IMR-90 (cell line): Measurements from ENCODE around the gene NCCRP1. TPM values are rescaled to one million over a fixed set of nuclear protein-coding genes. Genes with fewer than 3 reads are reported as not detected.
A peak's percentile ranks its signal among the peaks of the same experiment; 100 is the strongest.

Source experiments
- ATAC-seq: fragments of 200-7000 bp; cut with Tn5 transposase; 2 replicates; pipeline ENCODE4 v1.9.1; 2020; ENCODE audit warnings: low read depth, mild to moderate bottlenecking, moderate library complexity
- BruUV-seq: library from RNA; stranded (reverse); fragments of 400-500 nt; replicated peaks from 2 replicates; lab custom pipeline; 2021; lab: Mats Ljungman, UMichigan
- CTCF ChIA-PET: fragments of 300-600 bp; formaldehyde crosslinking; extraction: SDS; loops from one replicate; lab custom pipeline; 2021; ENCODE audit warnings: antibody characterized with exemption; lab: Yijun Ruan, JAX
- POLR2A ChIA-PET: fragments of 300-600 bp; sonication (Branson Sonifier 250); formaldehyde crosslinking; loops from one replicate; lab custom pipeline; 2022; ENCODE audit warnings: antibody characterized with exemption; ENCODE audit not compliant: unreplicated experiment; lab: Charles Lee
- DNase-seq: peaks from one replicate; pipeline ENCODE4 v3.0.0; 2013
- H2AFZ ChIP-seq: replicated peaks from 2 replicates; pipeline ENCODE3; 2013; ENCODE audit warnings: low read length, mild to moderate bottlenecking; ENCODE audit not compliant: poor library complexity
- H2AK5ac ChIP-seq: 2 replicates; pipeline ENCODE4 v1.6.1; 2013; ENCODE audit warnings: low read depth, low read length, inconsistent platforms
- H2AK9ac ChIP-seq: replicated peaks from 2 replicates; pipeline ENCODE3; 2013; ENCODE audit warnings: mild to moderate bottlenecking, low read depth, low read length, moderate library complexity; ENCODE audit not compliant: poor library complexity
- H2BK120ac ChIP-seq: 2 replicates; pipeline ENCODE4 v1.6.1; 2013; ENCODE audit warnings: low read depth, low read length, inconsistent platforms
- H2BK15ac ChIP-seq: 3 replicates; pipeline ENCODE4 v1.6.1; 2013; ENCODE audit warnings: low read depth, low read length, inconsistent platforms
- H2BK20ac ChIP-seq: 2 replicates; pipeline ENCODE4 v1.6.1; 2013; ENCODE audit warnings: low read depth, mild to moderate bottlenecking, inconsistent platforms, low read length, moderate library complexity
- H2BK5ac ChIP-seq: 2 replicates; pipeline ENCODE4 v1.6.1; 2013; ENCODE audit warnings: mild to moderate bottlenecking, low read depth, low read length, inconsistent platforms; ENCODE audit not compliant: poor library complexity, severe bottlenecking
- H3K14ac ChIP-seq: replicated peaks from 2 replicates; pipeline ENCODE4 v1.6.1; 2013; ENCODE audit warnings: low read depth, low read length, inconsistent platforms
- H3K18ac ChIP-seq: 2 replicates; pipeline ENCODE4 v1.6.1; 2013; ENCODE audit warnings: low read depth, low read length, control low read depth
- H3K23ac ChIP-seq: 2 replicates; pipeline ENCODE4 v1.6.1; 2013; ENCODE audit warnings: low read depth, low read length, inconsistent platforms
- H3K27ac ChIP-seq: 2 replicates; pipeline ENCODE4 v1.5.1; 2013; ENCODE audit warnings: mild to moderate bottlenecking, control low read depth, low read length; ENCODE audit not compliant: insufficient read depth
- H3K27me3 ChIP-seq: 2 replicates; pipeline ENCODE4 v1.6.1; 2013; ENCODE audit warnings: low read length; ENCODE audit not compliant: control insufficient read depth, insufficient read depth
- H3K36me3 ChIP-seq: 2 replicates; pipeline ENCODE4 v1.6.1; 2013; ENCODE audit warnings: low read length, mixed read lengths; ENCODE audit not compliant: control insufficient read depth, insufficient read depth
- H3K4ac ChIP-seq: 2 replicates; pipeline ENCODE4 v1.6.1; 2013; ENCODE audit warnings: low read depth, low read length, inconsistent platforms
- H3K4me1 ChIP-seq: 2 replicates; pipeline ENCODE4 v1.6.1; 2013; ENCODE audit warnings: low read length, mixed read lengths; ENCODE audit not compliant: control insufficient read depth, insufficient read depth
- H3K4me2 ChIP-seq: 2 replicates; pipeline ENCODE4 v1.6.1; 2013; ENCODE audit warnings: low read depth, mild to moderate bottlenecking, control low read depth, low read length, moderate library complexity
- H3K4me3 ChIP-seq: 2 replicates; pipeline ENCODE4 v1.5.1; 2013; ENCODE audit warnings: low read depth, mild to moderate bottlenecking, control low read depth, low read length, moderate library complexity; ENCODE audit not compliant: insufficient read depth
- H3K56ac ChIP-seq: 2 replicates; pipeline ENCODE4 v1.6.1; 2013; ENCODE audit warnings: low read length, inconsistent platforms; ENCODE audit not compliant: insufficient read depth; ENCODE audit errors: extremely low read depth
- H3K79me1 ChIP-seq, 2 experiments: 2 replicates each; pipeline ENCODE4 v1.6.1; 2013; ENCODE audit warnings: low read length in 2 of 2, inconsistent platforms in 1 of 2, low read depth in 1 of 2
- H3K9ac ChIP-seq: 2 replicates; pipeline ENCODE4 v1.6.1; 2013; ENCODE audit warnings: low read depth, low read length, control low read depth
- H3K9me1 ChIP-seq: 2 replicates; pipeline ENCODE4 v1.6.1; 2013; ENCODE audit warnings: low read length, inconsistent platforms; ENCODE audit not compliant: insufficient read depth
- H3K9me3 ChIP-seq: 2 replicates; pipeline ENCODE4 v1.6.1; 2013; ENCODE audit warnings: low read length; ENCODE audit not compliant: control insufficient read depth, insufficient read depth
- H4K20me1 ChIP-seq: 2 replicates; pipeline ENCODE4 v1.6.1; 2013; ENCODE audit warnings: low read length, inconsistent platforms; ENCODE audit not compliant: insufficient read depth
- H4K5ac ChIP-seq: 2 replicates; pipeline ENCODE4 v1.6.1; 2013; ENCODE audit warnings: mild to moderate bottlenecking, low read depth, low read length, control low read depth
- H4K8ac ChIP-seq, 2 experiments: 2 replicates each; pipeline ENCODE4 v1.6.1; 2013; ENCODE audit warnings: low read depth in 2 of 2, low read length in 2 of 2, control low read depth in 1 of 2, inconsistent platforms in 1 of 2
- H4K91ac ChIP-seq: 2 replicates; pipeline ENCODE4 v1.6.1; 2013; ENCODE audit warnings: low read depth, low read length, inconsistent platforms; ENCODE audit not compliant: insufficient read depth
- BHLHE40 ChIP-seq: fragments of 150-350 bp; IDR thresholded peaks from 2 replicates; pipeline ENCODE4 v1.6.1; 2016; ENCODE audit warnings: mild to moderate bottlenecking, low read depth, low read length
- CEBPB ChIP-seq: IDR thresholded peaks from 2 replicates; pipeline ENCODE4 v1.6.1; 2012; ENCODE audit warnings: low read depth, low read length, improper control_type of control experiment
- CHD1 ChIP-seq: IDR thresholded peaks from 2 replicates; pipeline ENCODE4 v1.6.1; 2012; ENCODE audit warnings: low read depth, low read length, improper control_type of control experiment
- FOS ChIP-seq: fragments of 150-350 bp; IDR thresholded peaks from 2 replicates; pipeline ENCODE4 v1.6.1; 2016; ENCODE audit warnings: low read depth, low read length
- MAFK ChIP-seq: IDR thresholded peaks from 2 replicates; pipeline ENCODE4 v1.6.1; 2012; ENCODE audit warnings: low read depth, low read length, improper control_type of control experiment
- MAZ ChIP-seq: IDR thresholded peaks from 2 replicates; pipeline ENCODE4 v1.6.1; 2012; ENCODE audit warnings: low read depth, mild to moderate bottlenecking, low read length, improper control_type of control experiment, moderate library complexity, borderline replicate concordance
- MXI1 ChIP-seq: IDR thresholded peaks from 2 replicates; pipeline ENCODE4 v1.6.1; 2012; ENCODE audit warnings: low read depth, mild to moderate bottlenecking, low read length, moderate library complexity, borderline replicate concordance
- NFE2L2 ChIP-seq: fragments of 150-350 bp; IDR thresholded peaks from 2 replicates; pipeline ENCODE4 v1.6.1; 2016; ENCODE audit warnings: low read depth, mild to moderate bottlenecking, low read length
- POLR2A ChIP-seq: IDR thresholded peaks from 2 replicates; pipeline ENCODE4 v1.6.1; 2012; ENCODE audit warnings: mild to moderate bottlenecking, low read depth, low read length
- RAD21 ChIP-seq: IDR thresholded peaks from 2 replicates; pipeline ENCODE4 v1.6.1; 2012; ENCODE audit warnings: low read length, improper control_type of control experiment
- RCOR1 ChIP-seq: IDR thresholded peaks from 2 replicates; pipeline ENCODE4 v1.6.1; 2012; ENCODE audit warnings: mild to moderate bottlenecking, low read length, improper control_type of control experiment; ENCODE audit not compliant: insufficient replicate concordance
- RFX5 ChIP-seq: IDR thresholded peaks from 2 replicates; pipeline ENCODE4 v1.8.0; 2012; ENCODE audit warnings: low read depth, mild to moderate bottlenecking, low read length, moderate library complexity
- SMC3 ChIP-seq: fragments of 150-350 bp; IDR thresholded peaks from 2 replicates; pipeline ENCODE4 v1.6.1; 2016; ENCODE audit warnings: low read depth, mild to moderate bottlenecking, antibody characterized with exemption, low read length, moderate library complexity
- WGBS, 2 experiments: methylation state at CpG; one replicate each; pipeline versions ENCODE4 v1.1.5 to v1.1.7; 2013; ENCODE audit warnings: missing lambda C conversion rate in 2 of 2; ENCODE audit not compliant: insufficient read length in 1 of 2; ENCODE audit errors: extremely low coverage in 2 of 2; 5-methylcytosine and 5-hydroxymethylcytosine counted together
- dilution Hi-C: fragments of 300-500 bp; cut with HindIII; formaldehyde crosslinking; loops from one replicate; pipeline ENCODE4 v1.14.3; 2018; ENCODE audit warnings: low sequenced_read_pairs; ENCODE audit not compliant: unreplicated experiment
- in situ Hi-C: fragments of 300-500 bp; cut with MboI; formaldehyde crosslinking; loops from 3 replicates; pipeline ENCODE4 v1.14.3; 2019; ENCODE audit warnings: low sequenced_read_pairs, inconsistent platforms, mixed read lengths
- intact Hi-C: fragments of 100-400 bp; cut with micrococcal nuclease; formaldehyde crosslinking; loops from 2 replicates; pipeline ENCODE4 v1.10.0; 2022
- polyA plus RNA-seq, 3 experiments: library from polyadenylated mRNA; depleted of rRNA; stranded (reverse); fragments of >200 nt; gene quantifications; 2 replicates each; pipeline ENCODE4 v1.2.3, GENCODE V29; 2012; ENCODE audit warnings: low replicate concordance in 1 of 3
- total RNA-seq: library from RNA; depleted of rRNA; stranded (reverse); fragments of >200 nt; gene quantifications from 2 replicates; pipeline ENCODE4 v1.2.3, GENCODE V29; 2012
- TF ChIP-seq, protein P1 (sequence below): fragments of 150-350 bp; IDR thresholded peaks from 2 replicates; pipeline ENCODE4 v1.6.1; 2016; ENCODE audit warnings: low read depth, mild to moderate bottlenecking, low read length, moderate library complexity, borderline replicate concordance
- TF ChIP-seq, protein P2 (sequence below): fragments of 150-350 bp; IDR thresholded peaks from 2 replicates; pipeline ENCODE4 v1.6.1; 2017; ENCODE audit warnings: mild to moderate bottlenecking, antibody characterized with exemption, low read length, low read depth
- TF ChIP-seq, protein P3 (sequence below): conservative IDR thresholded peaks from 2 replicates; pipeline ENCODE4 v1.5.1; 2012; ENCODE audit warnings: mild to moderate bottlenecking, low read depth, low read length, improper control_type of control experiment

Gene NCCRP1
- total and polyA plus RNA-seq, 2 of the 4 experiments (the other 2 are of a cell fraction), result not detected

DNA sequence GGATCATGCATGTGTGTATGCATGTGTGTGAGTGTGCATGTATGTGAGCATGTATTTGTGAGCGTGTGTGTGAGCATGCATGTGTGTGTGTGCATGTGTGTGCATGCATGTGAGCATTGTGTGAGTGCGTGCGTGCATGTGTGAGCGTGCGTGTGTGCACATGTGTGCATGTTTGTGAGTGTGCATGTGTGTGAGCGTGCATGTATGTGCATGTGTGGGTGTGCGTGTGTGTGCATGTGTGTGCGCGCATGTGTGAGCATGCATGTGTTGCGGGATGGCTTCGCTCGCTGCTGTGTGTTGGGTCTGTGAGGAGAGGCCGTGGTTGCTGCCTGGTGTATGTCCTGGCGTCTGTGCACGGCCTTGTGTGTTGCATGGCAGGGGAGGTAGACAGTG is 38.8 kb upstream of the NCCRP1 start:
- H3K27ac ChIP-seq, result no peak overlapping the region
- in situ Hi-C loops, result no loop called here
- no peak overlapping the region for H2AFZ ChIP-seq
- no peak for DNase-seq
- H3K36me3 ChIP-seq, result no peaks in the 10 kb centered on the region
- no TSS peak for BruUV-seq
- H4K91ac ChIP-seq, result no peak overlapping the region
- no peak overlapping the region for H3K9ac ChIP-seq
- no peak for ATAC-seq
- ChIA-PET POLR2A (no interaction called here), CTCF (no interaction called here)
- no peak overlapping the region for H3K4me3 ChIP-seq
- H3K4me2 ChIP-seq, result 0 out of 2 replicates have a peak overlapping the region, but pooled peaks have one; percentile 6
- no peak overlapping the region for H4K5ac ChIP-seq
- 0 out of 2 replicates have a peak overlapping the region, but pooled peaks have one; percentile 5 for H3K23ac ChIP-seq
- no peaks in the 10 kb centered on the region for H3K27me3 ChIP-seq
- H2BK15ac ChIP-seq, result no peak overlapping the region
- dilution Hi-C loops, result no loop called here
- no peak overlapping the region for H2BK20ac ChIP-seq
- H3K18ac ChIP-seq, result no peak overlapping the region
- H4K20me1 ChIP-seq, result peaks cover 55% of the 10 kb centered on the region
- H3K56ac ChIP-seq, result no peak overlapping the region
- H3K9me1 ChIP-seq, result peaks cover 30% of the 10 kb centered on the region
- no peak for TF ChIP-seq RAD21
- TF ChIP-seq, protein P1, sequence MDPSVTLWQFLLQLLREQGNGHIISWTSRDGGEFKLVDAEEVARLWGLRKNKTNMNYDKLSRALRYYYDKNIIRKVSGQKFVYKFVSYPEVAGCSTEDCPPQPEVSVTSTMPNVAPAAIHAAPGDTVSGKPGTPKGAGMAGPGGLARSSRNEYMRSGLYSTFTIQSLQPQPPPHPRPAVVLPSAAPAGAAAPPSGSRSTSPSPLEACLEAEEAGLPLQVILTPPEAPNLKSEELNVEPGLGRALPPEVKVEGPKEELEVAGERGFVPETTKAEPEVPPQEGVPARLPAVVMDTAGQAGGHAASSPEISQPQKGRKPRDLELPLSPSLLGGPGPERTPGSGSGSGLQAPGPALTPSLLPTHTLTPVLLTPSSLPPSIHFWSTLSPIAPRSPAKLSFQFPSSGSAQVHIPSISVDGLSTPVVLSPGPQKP, result no peak
- no peak for TF ChIP-seq CEBPB
- TF ChIP-seq, protein P2, sequence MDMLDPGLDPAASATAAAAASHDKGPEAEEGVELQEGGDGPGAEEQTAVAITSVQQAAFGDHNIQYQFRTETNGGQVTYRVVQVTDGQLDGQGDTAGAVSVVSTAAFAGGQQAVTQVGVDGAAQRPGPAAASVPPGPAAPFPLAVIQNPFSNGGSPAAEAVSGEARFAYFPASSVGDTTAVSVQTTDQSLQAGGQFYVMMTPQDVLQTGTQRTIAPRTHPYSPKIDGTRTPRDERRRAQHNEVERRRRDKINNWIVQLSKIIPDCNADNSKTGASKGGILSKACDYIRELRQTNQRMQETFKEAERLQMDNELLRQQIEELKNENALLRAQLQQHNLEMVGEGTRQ, result no peak
- no peak for TF ChIP-seq SMC3
- no peak for TF ChIP-seq RCOR1
- TF ChIP-seq RFX5, result no peak
- no peak for TF ChIP-seq MXI1
- TF ChIP-seq FOS, result no peak
- no peak for TF ChIP-seq POLR2A
- no peak for TF ChIP-seq BHLHE40
- TF ChIP-seq, protein P3, sequence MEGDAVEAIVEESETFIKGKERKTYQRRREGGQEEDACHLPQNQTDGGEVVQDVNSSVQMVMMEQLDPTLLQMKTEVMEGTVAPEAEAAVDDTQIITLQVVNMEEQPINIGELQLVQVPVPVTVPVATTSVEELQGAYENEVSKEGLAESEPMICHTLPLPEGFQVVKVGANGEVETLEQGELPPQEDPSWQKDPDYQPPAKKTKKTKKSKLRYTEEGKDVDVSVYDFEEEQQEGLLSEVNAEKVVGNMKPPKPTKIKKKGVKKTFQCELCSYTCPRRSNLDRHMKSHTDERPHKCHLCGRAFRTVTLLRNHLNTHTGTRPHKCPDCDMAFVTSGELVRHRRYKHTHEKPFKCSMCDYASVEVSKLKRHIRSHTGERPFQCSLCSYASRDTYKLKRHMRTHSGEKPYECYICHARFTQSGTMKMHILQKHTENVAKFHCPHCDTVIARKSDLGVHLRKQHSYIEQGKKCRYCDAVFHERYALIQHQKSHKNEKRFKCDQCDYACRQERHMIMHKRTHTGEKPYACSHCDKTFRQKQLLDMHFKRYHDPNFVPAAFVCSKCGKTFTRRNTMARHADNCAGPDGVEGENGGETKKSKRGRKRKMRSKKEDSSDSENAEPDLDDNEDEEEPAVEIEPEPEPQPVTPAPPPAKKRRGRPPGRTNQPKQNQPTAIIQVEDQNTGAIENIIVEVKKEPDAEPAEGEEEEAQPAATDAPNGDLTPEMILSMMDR, result no peak
- TF ChIP-seq CHD1, result no peak
- TF ChIP-seq MAFK, result no peak
- TF ChIP-seq NFE2L2, result no peak
- no peak for TF ChIP-seq MAZ
- no peak overlapping the region; the same call in 1 of the 2 replicates for H2AK5ac ChIP-seq
- H3K4ac ChIP-seq, result no peak overlapping the region; the same call in 1 of the 2 replicates
- H3K9me3 ChIP-seq, result no peaks in the 10 kb centered on the region
- peaks cover 26% of the 10 kb centered on the region for H3K4me1 ChIP-seq
- no peak overlapping the region for H2BK120ac ChIP-seq
- intact Hi-C loops, result no loop called here
- peaks cover 41 to 87% of the 10 kb centered on the region in 2 experiments for H3K79me1 ChIP-seq
- no peak overlapping the region for H4K8ac ChIP-seq
- 100% methylated on average over 3 of the region's 15 CpGs; no CpG with 5 or more reads in 1 of the 2 experiments for WGBS, 2 experiments
- no peak overlapping the region for H2AK9ac ChIP-seq
- H2BK5ac ChIP-seq, result no peak overlapping the region
- H3K14ac ChIP-seq, result peak overlapping the region; percentile 24; the same call in 1 of the 2 replicates
